HG03442 (cell line): ENCODE data around the gene BDH1.
"Not testable (repeated sequence)": the region's sequence is repeated elsewhere in the genome, so short reads cannot be mapped to it uniquely, and the experiment has no call there.

Experiments
- ATAC-seq: cut with Tn5 transposase; IDR thresholded peaks from one replicate; pipeline ENCODE4 v1.9.1; 2021; ENCODE audit warnings: mild to moderate bottlenecking, moderate library complexity; ENCODE audit not compliant: unreplicated experiment

Gene BDH1

DNA sequence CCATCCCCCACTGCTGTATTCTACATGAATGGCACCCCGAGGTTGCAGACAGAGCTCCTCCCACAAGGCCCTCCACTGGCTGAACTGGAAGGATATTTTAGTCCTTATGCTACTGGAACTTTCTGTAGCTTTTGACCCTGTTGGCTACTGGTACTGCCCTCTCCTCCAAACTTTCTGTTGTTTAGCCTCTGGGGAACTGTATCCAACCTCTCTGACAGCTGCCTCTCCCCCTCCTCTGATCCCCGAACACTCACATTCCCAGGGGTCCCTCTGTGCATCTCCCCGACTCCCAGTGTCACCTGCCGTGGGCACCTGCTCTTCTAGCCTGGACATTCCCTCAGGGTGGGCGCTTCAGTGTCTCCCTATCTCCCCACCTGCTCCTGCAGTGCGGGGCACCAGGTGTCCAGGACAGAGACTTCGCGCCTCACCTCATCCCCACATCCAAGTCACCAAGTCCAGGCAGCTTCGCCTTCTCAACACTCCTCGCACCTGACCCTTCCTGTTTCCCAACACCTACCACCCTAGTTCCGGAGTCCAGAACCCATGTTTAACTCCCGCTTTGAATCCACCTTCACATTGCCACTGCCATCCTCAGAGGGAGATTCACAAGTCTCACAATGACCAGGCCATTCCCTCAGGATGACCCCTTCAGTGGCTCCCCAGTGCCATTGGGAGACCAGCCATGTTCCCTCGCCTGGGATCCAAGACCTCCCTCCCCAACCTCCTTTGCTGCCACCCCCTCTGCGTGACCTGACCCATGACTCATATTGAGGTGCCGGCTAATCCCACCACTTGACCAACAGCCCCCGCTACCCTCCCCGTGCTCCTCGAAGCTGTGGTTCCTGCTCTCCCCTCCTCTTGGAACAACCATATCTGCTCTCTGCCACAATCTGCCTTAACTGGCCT is 34.2 kb downstream of the BDH1 start:
- ATAC-seq, result no peak

DNA sequence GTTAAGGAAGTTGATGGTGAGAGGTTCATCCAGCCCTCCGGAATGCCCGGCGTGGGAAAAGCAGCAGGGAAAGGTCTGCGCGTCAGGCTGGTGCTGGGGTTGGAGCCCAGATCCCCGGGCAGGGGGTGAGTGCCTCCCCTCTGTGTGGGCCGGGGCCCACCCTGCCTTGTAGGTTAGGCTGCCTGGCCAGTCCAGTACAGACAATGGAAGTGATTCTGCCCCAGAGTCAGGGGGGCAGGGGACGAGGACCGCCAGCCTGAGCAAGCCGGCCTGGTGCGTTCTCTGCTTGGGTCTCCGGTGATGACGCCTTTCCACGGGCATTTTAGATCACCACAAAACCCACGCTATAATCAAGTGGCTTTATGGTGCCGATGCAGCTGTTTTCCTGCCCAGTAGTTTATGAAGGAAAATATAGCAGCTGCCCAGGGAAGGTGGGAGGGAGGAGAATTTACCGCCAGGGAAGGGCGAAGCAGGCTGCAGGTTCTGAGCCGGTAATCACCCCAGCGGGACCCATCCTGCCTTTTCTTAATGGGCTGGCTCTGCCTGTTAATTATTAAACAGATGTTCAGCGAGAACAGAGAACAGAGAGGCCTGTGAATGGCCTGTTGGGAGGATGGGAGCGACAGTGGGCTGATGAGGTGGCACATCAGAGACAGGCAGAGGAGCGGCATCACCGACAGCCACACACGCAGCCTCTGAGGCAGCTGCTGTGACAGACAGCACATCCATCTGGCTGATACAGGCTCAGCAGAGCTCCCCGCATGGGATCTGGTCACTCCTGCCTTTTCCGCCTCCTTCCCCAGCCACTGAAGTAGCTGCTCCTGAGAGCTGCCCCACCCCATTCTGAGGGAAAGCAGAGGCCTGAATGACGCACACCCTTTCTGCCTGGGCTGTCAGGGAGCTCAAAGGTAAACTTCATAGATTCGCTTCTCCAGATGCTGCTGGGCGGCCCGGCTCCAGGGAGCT is 35.2 kb downstream of the BDH1 start:
- no peak for ATAC-seq

DNA sequence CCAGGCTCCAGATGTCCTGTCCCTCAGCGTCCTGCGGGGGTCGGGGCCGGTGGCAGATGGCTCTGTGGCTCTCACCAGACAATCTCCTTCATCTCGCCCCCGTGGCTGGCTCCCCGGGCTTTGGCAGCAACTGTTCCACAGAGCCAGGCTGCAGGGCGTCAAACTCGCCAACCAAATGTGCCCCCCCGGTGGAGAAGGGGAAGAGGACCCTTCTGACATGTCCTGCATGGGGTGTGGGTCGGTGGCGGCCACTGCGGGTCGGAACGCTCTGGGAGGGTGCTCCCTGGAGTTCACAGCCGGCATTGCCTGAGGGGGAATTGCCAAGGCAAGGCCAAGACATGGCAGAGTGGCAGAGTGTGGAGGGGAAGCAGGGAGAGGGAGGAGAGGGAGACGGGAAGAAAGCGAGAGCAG is 36.0 kb downstream of the BDH1 start:
- ATAC-seq, result no peak

DNA sequence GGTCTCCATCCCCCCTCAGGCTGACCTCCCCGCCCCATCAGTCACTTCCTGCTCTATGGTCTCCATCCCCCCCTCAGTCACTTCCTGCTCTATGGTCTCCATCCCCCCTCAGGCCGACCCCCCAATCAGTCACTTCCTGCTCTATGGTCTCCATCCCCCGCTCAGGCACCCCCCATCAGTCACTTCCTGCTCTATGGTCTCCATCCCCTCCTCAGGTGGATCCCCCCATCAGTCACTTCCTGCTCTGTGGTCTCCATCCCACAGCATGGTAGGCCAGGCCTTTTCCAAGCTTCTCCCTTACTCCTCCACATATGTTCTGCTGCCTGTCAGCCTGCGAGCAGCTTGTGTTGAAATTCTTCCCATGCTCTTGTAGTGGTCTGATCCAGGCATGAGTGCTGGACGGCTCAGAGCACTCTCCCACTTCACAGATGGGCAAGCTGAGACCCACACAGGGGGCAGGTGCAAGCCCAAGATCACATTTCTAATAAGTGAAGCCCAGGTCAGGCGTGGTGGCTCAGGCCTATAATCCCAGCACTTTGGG is 36.8 kb downstream of the BDH1 start:
- no peak for ATAC-seq

DNA sequence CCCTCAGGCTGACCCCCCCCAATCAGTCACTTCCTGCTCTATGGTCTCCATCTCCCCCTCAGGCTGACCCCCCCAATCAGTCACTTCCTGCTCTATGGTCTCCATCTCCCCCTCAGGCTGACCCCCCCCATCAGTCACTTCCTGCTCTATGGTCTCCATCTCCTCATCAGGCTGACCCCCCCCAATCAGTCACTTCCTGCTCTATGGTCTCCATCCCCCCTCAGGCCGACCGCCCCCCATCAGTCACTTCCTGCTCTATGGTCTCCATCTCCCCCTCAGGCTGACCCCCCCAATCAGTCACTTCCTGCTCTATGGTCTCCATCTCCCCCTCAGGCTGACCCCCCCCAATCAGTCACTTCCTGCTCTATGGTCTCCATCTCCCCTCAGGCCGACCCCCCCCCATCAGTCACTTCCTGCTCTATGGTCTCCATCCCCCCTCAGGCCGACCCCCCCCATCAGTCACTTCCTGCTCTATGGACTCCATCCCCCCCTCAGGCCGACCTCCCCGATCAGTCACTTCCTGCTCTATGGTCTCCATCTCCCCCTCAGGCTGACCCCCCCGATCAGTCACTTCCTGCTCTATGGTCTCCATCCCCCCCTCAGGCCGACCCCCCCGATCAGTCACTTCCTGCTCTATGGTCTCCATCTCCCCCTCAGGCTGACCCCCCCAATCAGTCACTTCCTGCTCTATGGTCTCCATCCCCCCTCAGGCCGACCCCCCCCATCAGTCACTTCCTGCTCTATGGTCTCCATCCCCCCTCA is 37.7 kb downstream of the BDH1 start:
- not testable (repeated sequence) for ATAC-seq

DNA sequence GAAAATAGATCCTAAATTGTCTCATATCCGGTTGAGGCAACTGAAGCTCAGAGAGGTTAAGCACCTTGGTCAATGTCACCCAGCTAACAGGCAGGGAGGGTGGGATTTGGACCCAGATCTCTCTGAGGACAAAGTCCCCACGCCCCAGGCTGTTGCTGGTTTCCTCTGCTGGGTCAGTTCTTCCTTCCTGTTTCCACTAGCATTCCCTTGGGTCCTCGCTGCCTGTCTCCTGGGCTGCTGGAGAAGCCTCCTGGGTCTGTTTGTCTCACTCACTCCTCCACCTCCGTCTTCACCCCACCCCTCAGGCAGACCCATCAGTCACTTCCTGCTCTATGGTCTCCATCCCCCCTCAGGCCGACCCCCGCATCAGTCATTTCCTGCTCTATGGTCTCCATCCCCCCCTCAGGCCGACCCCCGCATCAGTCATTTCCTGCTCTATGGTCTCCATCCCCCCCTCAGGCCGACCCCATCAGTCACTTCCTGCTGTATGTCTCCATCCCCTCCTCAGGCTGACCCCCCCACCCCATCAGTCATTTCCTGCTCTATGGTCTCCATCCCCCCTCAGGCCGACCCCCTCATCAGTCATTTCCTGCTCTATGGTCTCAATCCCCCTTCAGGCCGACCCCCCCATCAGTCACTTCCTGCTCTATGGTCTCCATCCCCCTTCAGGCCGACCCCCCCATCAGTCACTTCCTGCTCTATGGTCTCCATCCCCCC is 38.7 kb downstream of the BDH1 start:
- not testable (repeated sequence) for ATAC-seq

DNA sequence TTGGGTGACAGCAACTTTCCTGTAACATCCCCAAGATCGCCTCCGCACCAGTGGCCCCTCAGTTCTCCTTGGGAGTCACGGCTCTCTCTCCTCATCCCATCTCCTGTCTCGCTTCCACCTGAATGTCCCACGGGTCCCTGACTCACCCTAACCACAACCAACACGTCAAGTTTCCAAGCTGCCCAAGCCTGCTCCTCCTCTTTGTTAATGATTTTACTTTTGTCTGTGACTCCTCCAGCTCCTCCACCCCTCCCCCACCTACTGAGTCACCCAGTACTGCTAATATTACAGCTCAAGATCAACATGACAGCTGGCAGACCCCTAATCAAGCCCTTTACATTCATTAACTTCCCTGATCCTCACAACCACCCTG is 39.3 kb downstream of the BDH1 start:
- ATAC-seq, result no peak

DNA sequence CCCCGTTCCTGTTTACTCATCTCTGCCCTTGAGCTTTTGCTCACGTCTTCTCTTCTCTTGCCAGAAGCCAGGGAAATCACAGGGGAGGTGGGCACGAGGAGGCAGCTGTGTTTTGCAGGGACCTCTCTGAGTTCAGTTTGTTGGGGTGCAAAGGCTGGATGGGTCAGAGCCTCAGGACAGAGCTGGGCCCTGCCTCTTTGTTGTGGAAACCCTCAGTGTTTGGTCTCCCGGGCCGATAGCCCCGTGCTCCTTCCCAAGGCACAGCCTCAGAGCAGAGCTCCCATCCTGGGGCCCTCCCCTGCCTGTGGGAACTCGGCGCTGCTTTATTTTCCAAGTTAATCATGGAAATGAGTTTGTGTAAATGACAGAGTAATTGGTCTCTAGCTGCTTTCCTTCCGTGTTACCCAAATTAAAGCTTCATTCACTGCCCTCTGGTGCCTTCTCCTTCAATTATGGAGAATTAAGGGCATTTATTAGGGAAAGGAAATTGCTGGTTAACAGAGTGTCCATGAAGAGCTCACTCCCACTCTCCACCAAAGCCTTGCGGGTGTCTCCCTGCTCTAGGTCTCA is 40.9 kb downstream of the BDH1 start:
- no peak for ATAC-seq

DNA sequence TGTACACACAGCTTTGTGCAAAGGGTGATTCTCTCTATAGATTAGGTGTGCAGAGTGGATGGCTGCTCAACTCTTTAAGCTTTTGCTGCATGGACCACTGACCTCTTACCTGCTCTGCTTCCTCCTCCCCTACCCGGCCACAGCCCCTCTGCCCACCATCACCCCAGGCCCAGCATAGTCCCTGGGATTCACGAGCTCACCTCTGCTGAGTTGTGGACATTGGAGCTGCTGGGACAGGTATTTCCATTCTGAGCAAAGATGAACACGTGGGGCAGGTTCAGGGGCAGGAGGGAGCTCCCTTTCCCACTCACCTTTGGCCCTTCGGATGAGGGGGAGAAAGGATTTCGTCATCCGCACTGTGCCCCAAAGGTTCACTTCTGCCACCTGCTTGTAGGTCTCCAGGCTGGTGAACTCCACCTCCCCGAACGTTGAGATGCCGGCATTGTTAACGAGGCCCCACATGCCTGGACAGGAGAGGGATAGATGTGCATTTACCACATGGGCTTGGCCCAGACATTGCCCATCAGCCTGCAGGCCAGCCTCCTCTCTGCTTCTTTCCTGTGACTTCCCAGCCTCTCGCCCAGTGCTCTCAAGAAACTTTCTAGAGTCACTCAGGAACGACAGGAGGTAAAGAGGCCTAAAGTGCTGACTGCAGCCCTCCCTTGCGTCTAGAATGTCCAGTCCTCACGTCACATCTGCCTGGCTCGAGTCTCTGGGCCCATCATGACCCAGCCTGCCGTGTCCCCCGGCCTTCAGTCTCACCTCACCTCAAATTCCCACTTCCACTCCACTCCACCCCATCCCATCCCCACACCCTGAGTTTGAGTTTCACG is 41.6 kb downstream of the BDH1 start:
- ATAC-seq, result no peak

DNA sequence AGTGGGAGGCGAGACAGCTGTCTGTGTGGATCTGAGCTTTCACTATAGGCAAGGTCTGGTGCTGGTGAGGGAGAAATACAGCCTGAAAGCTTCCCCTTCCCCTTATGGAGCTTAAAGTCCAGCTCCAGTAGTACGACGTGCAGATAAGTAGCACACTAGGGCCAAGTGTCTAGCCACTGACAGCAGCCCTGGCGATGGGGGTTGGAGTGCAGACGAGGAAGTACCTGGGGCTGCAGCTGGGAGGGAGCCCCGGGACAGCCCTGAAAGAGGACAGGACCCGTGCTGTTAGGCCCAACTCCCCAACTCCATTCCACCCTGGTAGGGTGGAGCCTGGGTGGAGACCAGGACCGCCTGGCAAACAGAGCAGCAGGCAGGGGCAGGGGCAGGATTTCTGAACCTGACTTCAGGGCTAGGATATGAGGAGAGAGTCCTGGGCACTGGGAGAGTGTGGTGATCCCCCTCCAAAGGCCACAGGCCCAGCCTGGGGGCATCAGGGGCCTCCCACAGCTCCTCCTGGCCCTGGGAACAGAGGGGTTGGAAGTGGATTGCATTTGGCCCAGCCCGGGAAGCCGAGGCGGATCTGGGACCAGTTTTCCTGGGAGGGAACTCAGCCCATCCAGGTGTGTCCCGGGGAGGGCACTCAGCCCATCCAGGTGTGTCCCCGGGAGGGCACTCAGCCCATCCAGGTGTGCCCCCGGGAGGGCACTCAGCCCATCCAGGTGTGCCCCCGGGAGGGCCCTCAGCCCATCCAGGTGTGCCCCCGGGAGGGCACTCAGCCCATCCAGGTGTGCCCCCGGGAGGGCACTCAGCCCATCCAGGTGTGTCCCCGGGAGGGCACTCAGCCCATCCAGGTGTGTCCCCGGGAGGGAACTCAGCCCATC is 42.8 kb downstream of the BDH1 start:
- no peak for ATAC-seq

DNA sequence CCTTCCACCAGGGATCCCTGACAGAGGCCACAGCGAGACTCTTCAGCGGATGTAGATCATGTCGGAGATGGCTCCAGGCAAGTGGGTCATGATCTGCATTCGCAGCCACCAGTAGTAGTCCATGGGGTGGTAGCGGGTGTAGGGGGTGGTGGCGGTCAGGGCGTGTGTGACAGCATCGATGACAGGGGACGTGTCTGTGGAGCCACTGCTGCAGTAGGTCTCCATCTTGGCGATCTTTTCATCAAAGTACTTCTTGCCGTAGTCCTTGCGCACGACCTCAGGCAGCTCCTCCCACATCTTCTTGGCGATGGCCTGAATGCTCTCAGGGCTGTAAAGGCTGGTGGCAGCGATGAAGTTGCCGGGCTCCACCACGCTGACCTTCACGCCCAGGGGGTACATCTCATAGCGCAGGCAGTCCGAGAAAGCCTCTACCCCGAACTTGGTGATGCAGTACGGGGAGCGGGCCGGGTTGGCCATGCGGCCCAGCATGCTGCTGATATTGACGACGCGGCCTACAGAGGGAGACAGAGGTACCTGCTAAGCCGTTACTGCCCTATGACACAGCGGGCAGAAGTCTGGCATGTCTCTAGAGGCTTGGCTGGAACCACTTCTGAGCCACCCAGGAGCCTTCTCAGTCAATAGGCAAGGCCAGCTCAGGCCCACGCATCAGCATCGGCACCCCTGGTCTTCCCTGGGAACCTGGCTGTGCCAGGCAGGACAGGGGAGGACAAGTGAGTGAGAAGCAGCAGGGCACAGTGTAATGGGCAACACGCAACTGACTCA is 43.7 kb downstream of the BDH1 start:
- ATAC-seq, result no peak

DNA sequence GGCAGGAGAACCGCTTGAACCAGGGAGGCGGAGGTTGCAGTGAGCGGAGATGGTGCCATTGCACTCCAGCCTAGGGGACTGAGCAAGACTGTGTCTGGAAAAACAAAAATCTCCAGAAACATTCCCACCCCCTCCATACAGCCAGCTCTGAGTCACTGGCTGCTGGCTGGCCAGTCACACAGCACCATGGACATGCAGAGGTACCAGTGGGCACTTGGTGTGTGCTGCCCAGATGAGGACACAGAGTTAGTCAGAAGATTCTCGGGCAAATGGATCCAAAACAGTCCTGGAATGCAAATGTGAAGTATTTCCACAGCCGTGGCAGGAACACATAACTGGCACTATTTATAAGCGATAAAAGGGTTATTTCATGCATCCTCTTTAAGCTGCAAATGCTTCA is 44.6 kb downstream of the BDH1 start:
- no peak for ATAC-seq

DNA sequence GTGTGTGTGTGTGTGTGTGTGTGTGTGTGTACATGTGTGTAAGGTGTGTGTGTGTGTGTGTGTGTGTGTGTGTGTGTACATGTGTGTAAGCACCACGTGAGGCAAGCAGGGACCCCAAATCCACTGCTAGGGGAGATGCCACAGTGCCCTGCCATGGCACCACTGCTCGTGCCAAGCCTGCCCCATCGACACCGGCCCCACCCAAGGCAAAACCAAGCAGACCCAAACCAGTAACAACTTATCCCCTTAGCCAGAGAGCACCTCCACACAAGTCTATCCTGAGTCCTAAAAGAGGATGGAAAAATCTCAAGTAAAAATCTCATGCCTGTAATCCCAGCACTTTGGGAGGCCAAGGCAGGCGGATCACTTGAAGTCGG is 45.1 kb downstream of the BDH1 start:
- no peak for ATAC-seq

DNA sequence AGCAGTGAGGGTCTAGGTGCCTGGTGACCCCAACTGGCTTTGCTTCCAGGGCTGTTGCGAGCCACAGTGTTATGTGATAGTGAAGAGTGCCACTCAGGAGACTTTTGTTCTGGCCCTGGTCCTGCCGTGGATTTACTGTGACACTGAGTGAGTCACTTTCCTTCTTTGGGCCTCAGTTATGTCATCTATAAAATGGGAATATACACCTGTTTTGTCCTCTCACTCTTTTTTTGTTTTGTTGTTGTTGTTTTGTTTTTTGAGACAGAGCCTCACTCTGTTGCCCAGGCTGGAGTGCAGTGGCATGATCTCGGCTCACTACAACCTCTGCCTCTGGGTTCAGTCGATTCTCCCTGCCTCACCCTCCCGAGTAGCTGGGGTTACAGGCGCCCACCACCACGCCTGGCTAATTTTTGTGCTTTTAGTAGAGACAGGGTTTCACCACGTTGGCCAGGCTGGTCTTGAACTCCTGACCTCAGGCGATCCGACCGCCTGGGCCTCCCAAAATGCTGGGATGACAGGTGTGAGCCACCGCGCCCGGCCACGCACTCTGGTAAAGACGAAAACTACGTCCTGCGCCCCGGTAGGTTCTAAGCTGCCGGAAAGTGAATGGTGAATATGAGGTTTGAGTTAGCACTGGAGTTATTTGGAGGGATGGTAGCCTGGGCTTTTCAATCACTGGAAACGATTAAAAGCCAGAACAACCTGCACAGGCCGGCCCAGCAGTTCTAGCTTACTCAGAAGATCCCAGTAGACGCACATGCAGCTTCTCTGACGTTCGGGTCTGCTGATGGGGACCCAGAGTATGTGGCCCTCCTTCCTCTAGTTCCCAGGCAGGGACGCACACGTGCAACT is 46.6 kb downstream of the BDH1 start:
- no peak for ATAC-seq

DNA sequence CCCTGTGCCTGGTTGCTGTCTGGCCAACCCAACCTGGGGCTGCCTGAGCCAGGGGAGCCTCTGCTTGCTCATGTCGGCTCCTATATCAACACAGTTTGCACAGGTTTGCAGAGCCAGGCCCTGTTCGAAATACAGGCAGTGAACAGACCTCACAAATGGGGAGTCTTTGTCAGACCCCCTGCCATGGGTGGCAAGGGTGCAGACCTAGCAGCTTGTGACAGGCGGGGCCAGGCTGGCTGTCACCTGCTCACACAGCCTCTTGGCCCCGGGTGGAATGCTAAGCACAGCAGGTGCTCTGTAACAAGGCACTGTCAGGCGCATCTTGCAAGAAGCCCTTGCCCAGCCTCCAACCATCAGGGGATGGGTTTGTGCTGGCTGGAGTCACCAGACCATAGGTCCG is 47.3 kb downstream of the BDH1 start:
- no peak for ATAC-seq

DNA sequence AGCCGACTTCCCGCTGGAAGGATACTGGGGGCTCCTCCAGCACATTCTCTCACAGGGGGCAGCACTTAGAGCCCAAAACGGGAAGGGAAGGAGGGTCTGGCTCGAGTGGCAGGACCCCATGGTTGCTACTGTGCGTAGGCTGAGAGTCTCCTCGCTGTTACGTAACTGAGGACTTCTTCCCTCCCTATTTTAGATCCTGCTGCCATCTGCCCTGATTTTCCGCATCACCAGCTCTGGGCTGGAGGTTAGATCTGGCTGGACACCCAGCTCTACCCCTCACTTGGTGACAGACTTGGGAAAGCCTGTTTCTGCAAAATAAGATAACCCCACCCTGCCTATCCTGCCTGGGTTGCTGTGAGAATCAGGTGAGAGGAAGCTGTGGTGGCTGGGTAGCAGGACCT is 47.7 kb downstream of the BDH1 start:
- no peak for ATAC-seq
